ENCODE measurements around the gene HEPH. TPM values are rescaled to one million over a fixed set of nuclear protein-coding genes. Genes with fewer than 3 reads are reported as not detected.
"Not testable (repeated sequence)": the region's sequence is repeated elsewhere in the genome, so short reads cannot be mapped to it uniquely, and the experiment has no call there.

HEPH gene
- 10 to 100 TPM in 2 of 6 donors, 1 to 10 TPM in 4; 2.1 to 12.2 (median 6.6) TPM for total RNA-seq

- Histone ChIP-seq H3K9me3 (no peaks in the 10 kb centered on the region), H3K36me3 (no peaks in the 10 kb centered on the region), H3K4me1 (no peaks in the 10 kb centered on the region), H3K4me3 (peak within 1 kb of the TSS in 3 of 4 donors; percentile 20 to 38 (median 35)), H3K27me3 (no peaks in the 10 kb centered on the region), H3K27ac (no peak within 1 kb of the TSS)
- DNase-seq, result no peak
- no peak for ATAC-seq (ENCODE audit: low FRiP score in 2 of 2)
- no peak for TF ChIP-seq POLR2AphosphoS5 (IDR thresholded peaks at IDR 0.05)
- TF ChIP-seq EP300 (IDR thresholded peaks at IDR 0.05), result no peak
- 60 to 69% methylated on average over 3 of the region's 3 CpGs for WGBS, 2 donors
Observed at GRCh38 chrX:66163849-66164411, at the start of gene HEPH. Gene HEPH (plus strand): TSS chrX:66164247. CDS start chrX:66170571, 6,324 bp downstream.

- H3K36me3 ChIP-seq; H3K9me3 ChIP-seq; H3K27me3 ChIP-seq; DNase-seq; H3K4me1 ChIP-seq; H3K4me3 ChIP-seq; H3K27ac ChIP-seq; ATAC-seq (ENCODE audit: low FRiP score in 2 of 2): not testable (repeated sequence)
- WGBS, 2 donors, result 88 to 97% methylated on average over 6 of the region's 6 CpGs
Observed at GRCh38 chrX:66118722-66119121, 45.3 kb upstream of the HEPH start.

GRCh38 chrX:66121354-66121753, 42.7 kb upstream of the HEPH start:
- not testable (repeated sequence) for ATAC-seq (ENCODE audit: low FRiP score in 2 of 2); H3K4me1 ChIP-seq; H3K27ac ChIP-seq; H3K9me3 ChIP-seq; H3K36me3 ChIP-seq; H3K4me3 ChIP-seq; DNase-seq; H3K27me3 ChIP-seq
- WGBS, 2 donors, result 86 to 96% methylated on average over 2 of the region's 2 CpGs

- no peaks in the 10 kb centered on the region for H3K36me3 ChIP-seq
- no peaks in the 10 kb centered on the region for H3K27me3 ChIP-seq
- ATAC-seq (ENCODE audit: low FRiP score in 2 of 2), result no peak
- no peaks in the 10 kb centered on the region for H3K4me1 ChIP-seq
- H3K9me3 ChIP-seq, result no peaks in the 10 kb centered on the region
- no peak overlapping the region for H3K4me3 ChIP-seq
- TF ChIP-seq POLR2AphosphoS5 (IDR thresholded peaks at IDR 0.05), result no peak
- TF ChIP-seq CTCF (IDR thresholded peaks at IDR 0.05), result no peak
- TF ChIP-seq POLR2A (IDR thresholded peaks at IDR 0.05), result no peak
- no peak for TF ChIP-seq EP300 (IDR thresholded peaks at IDR 0.05)
- WGBS, 2 donors, result 87% methylated on average over 3 of the region's 3 CpGs; no CpG with 5 or more reads in 1 of the 2 donors
- no peak for DNase-seq
- H3K27ac ChIP-seq, result no peak overlapping the region
Observed at GRCh38 chrX:66126662-66127061, 37.4 kb upstream of the HEPH start.

GRCh38 chrX:66130469-66130868, 33.6 kb upstream of the HEPH start:
- Histone ChIP-seq H3K27me3 (no peaks in the 10 kb centered on the region), H3K36me3 (no peaks in the 10 kb centered on the region), H3K4me1 (no peaks in the 10 kb centered on the region), H3K27ac (no peak overlapping the region), H3K9me3 (no peaks in the 10 kb centered on the region), H3K4me3 (no peak overlapping the region)
- TF ChIP-seq POLR2A (IDR thresholded peaks at IDR 0.05) (no peak), CTCF (IDR thresholded peaks at IDR 0.05) (no peak)
- DNase-seq (no peak), ATAC-seq (ENCODE audit: low FRiP score in 2 of 2) (no peak)

GRCh38 chrX:66135284-66135683, 28.8 kb upstream of the HEPH start:
- H3K9me3 ChIP-seq; H3K4me3 ChIP-seq; H3K27ac ChIP-seq; H3K36me3 ChIP-seq; ATAC-seq (ENCODE audit: low FRiP score in 2 of 2); H3K4me1 ChIP-seq; DNase-seq; H3K27me3 ChIP-seq: not testable (repeated sequence)
- WGBS, 2 donors, result 79 to 89% methylated on average over 4 of the region's 4 CpGs

GRCh38 chrX:66142351-66142750, 21.7 kb upstream of the HEPH start:
- 94% methylated on average over 1 of the region's 1 CpG; no CpG with 5 or more reads in 1 of the 2 donors for WGBS, 2 donors
- H3K9me3 ChIP-seq, result no peaks in the 10 kb centered on the region
- H3K4me3 ChIP-seq, result no peak overlapping the region
- no peaks in the 10 kb centered on the region for H3K4me1 ChIP-seq
- ATAC-seq (ENCODE audit: low FRiP score in 2 of 2), result no peak
- no peak overlapping the region for H3K27ac ChIP-seq
- no peaks in the 10 kb centered on the region for H3K36me3 ChIP-seq
- TF ChIP-seq CTCF (IDR thresholded peaks at IDR 0.05) (no peak), POLR2A (IDR thresholded peaks at IDR 0.05) (no peak), POLR2AphosphoS5 (IDR thresholded peaks at IDR 0.05) (no peak), EP300 (IDR thresholded peaks at IDR 0.05) (no peak)
- no peaks in the 10 kb centered on the region for H3K27me3 ChIP-seq
- no peak for DNase-seq

Data from upper lobe of left lung (tissue), 6 donors.